Measurements from ENCODE around the gene UNCX. TPM values are rescaled to one million over a fixed set of nuclear protein-coding genes. Genes with fewer than 3 reads are reported as not detected.
"Not testable (repeated sequence)": the region's sequence is repeated elsewhere in the genome, so short reads cannot be mapped to it uniquely, and the experiment has no call there.

Gene UNCX
- total RNA-seq, 2 experiments from 2014 or later: not detected

DNA sequence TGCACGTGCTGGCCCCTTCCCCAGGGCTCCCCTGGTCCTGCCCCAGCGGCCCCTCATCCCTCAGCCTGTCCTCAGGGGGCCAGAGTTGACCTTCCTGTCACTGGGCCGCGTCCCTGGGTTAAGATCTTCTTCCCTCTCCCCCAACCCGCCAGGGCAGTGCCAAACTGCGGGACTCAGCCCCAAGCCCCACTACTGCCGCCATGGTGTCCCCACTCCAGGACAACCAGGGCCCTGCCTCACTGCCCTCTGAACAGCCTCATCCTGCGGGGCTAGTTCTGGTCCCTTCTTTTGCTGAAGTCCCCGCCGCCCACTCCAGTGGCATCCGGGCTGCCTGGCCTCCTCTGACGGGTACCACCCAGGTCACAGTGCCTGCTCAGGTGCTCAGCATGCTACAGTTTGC lies 37.5 kb downstream of the UNCX start:
- no peaks in the 10 kb centered on the region for H3K9me3 Mint-ChIP-seq
- no peak for ATAC-seq (ENCODE audit: low read depth)
- peaks cover 9% of the 10 kb centered on the region for H3K27me3 Mint-ChIP-seq
- no peak for DNase-seq
- POLR2A ChIA-PET: no interaction called here
- H3K36me3 Mint-ChIP-seq: no peaks in the 10 kb centered on the region
- H3K4me3 Mint-ChIP-seq: no peak overlapping the region
- no peaks in the 10 kb centered on the region for H3K4me1 Mint-ChIP-seq
- no peak overlapping the region for H3K27ac Mint-ChIP-seq

DNA sequence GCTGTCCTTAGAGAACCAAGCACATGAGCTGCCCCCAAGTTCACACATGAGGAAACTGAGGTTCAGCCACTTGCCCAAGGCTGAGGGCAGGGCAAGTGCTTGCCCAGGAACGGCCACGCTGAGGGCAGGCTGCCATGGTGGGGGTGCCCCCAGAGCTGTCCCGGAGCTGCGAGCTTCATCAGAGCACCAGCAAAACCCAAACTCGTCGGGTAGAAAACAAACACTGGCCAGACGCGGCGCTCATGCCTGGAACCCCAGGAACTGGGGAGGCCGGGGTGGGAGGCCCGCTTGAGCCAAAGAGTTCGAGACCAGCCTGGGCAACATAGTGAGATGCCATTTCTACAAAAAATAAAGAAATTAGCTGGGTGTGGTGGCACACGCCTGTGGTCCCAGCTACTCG lies 38.4 kb downstream of the UNCX start:
- ATAC-seq (ENCODE audit: low read depth): no peak
- no peak for DNase-seq

DNA sequence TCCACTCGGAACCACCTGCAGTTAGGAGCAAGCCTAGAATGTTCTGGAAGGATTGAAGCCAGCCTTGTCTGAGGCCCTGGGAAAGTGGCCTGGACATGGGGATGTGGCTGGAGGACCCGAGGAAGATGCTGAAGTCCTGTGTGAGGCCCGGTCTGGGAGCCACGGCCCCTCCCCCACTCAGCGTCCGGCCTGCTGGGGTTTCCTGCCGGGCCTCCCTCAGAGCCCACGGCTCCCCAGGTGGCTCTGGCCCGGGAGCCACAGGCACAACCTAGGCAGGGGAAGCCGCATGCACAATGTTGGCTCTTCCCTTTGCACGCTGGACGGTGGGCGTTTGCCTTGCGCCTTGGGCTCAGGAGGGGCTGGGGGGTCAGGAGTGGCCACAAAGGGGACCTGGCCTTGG lies 39.0 kb downstream of the UNCX start:
- no peaks in the 10 kb centered on the region for H3K4me1 Mint-ChIP-seq
- H3K27ac Mint-ChIP-seq: no peak overlapping the region
- peaks cover 4% of the 10 kb centered on the region for H3K27me3 Mint-ChIP-seq
- no peaks in the 10 kb centered on the region for H3K36me3 Mint-ChIP-seq
- no peak overlapping the region for H3K4me3 Mint-ChIP-seq
- POLR2A ChIA-PET: no interaction called here
- no peaks in the 10 kb centered on the region for H3K9me3 Mint-ChIP-seq
- DNase-seq: no peak
- ATAC-seq (ENCODE audit: low read depth): no peak

More for the DNA sequence above, 38.4 kb downstream of the UNCX start:
- H3K9me3 Mint-ChIP-seq: no peaks in the 10 kb centered on the region
- H3K36me3 Mint-ChIP-seq: no peaks in the 10 kb centered on the region
- POLR2A ChIA-PET: no interaction called here
- no peak overlapping the region for H3K4me3 Mint-ChIP-seq
- H3K4me1 Mint-ChIP-seq: no peaks in the 10 kb centered on the region
- no peak overlapping the region for H3K27ac Mint-ChIP-seq
- H3K27me3 Mint-ChIP-seq: peaks cover 4% of the 10 kb centered on the region

DNA sequence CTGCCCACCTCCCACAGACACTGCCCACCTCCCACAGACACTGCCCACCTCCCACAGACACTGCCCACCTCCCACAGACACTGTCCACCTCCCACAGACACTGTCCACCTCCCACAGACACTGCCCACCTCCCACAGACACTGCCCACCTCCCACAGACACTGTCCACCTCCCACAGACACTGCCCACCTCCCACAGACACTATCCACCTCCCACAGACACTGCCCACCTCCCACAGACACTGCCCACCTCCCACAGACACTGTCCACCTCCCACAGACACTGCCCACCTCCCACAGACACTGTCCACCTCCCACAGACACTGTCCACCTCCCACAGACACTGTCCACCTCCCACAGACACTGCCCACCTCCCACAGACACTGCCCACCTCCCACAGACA lies 39.5 kb downstream of the UNCX start:
- H3K27me3 Mint-ChIP-seq; DNase-seq; ATAC-seq (ENCODE audit: low read depth); H3K36me3 Mint-ChIP-seq; POLR2A ChIA-PET; H3K9me3 Mint-ChIP-seq; H3K4me3 Mint-ChIP-seq; H3K27ac Mint-ChIP-seq; H3K4me1 Mint-ChIP-seq: not testable (repeated sequence)

DNA sequence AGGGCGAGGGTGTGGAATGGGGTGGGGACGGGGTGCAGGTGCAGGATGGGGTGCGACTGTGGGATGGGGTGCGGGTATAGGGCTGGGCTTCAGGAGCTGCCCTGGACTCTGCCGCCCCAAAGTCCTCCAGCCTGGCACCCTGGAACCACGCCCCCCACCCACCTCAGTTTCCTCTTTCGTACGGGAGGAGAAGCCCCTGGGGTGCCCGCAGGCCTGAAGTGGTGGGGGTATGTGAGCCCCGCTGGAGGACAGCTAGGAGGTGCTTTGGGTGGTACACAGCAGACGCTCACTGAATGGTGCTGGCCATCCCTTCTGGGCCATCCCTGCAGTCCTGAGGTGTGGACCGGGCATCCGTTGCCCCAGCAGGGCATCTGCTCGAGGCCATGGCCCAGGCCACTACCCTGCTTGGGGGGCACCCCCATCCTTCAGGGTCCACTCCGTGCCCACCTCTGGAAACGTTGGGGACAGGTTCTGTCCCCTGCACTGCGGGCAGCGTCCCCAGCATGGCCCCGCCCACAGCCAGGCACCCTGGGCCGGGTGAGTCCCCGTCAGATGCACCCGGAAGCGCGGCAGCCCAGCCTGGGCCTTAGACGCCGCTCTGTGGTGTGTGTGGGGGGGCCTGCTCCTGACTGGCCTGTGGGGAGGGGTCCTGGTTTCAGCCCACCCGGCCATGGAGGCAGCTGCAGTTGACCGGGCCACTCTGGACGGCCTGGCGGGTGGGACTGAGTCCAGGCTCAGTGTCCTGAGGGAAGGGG lies 41.6 kb downstream of the UNCX start:
- DNase-seq (no peak), ATAC-seq (ENCODE audit: low read depth) (no peak)
- H3K27me3 Mint-ChIP-seq: no peaks in the 10 kb centered on the region
- H3K9me3 Mint-ChIP-seq: no peaks in the 10 kb centered on the region
- POLR2A ChIA-PET: no interaction called here
- H3K4me1 Mint-ChIP-seq: no peaks in the 10 kb centered on the region
- H3K27ac Mint-ChIP-seq: no peak overlapping the region
- H3K4me3 Mint-ChIP-seq: no peak overlapping the region
- no peaks in the 10 kb centered on the region for H3K36me3 Mint-ChIP-seq

DNA sequence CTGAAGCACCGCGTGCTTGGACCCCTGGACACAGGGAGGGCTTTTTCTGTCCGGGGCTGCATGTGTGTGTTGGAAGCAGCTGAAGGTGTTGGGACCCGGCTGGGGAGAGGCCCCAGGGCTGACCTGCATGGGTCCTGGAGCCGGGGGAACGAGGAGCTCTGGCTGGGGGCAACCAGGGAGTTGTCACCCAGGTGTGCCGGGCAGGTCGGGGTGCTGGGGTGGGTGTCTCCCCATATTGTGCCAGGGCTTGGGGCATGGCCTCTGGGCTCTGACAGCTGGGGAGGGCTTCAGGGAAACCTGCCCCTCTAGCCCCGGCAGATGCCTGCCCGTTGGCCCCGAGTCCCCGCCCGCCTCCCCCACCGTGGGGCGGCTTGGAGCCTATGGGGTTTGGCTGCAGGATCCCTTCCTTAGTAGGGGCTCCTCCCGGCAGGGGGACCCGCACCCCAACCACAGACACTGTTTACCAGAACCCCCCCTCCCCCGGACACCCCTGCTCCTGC lies 42.3 kb downstream of the UNCX start:
- Mint-ChIP-seq H3K36me3 (no peaks in the 10 kb centered on the region), H3K27ac (no peak overlapping the region), H3K4me1 (no peaks in the 10 kb centered on the region), H3K9me3 (no peaks in the 10 kb centered on the region), H3K4me3 (no peak overlapping the region), H3K27me3 (no peaks in the 10 kb centered on the region)
- ATAC-seq (ENCODE audit: low read depth) (no peak), DNase-seq (no peak)
- POLR2A ChIA-PET: no interaction called here

DNA sequence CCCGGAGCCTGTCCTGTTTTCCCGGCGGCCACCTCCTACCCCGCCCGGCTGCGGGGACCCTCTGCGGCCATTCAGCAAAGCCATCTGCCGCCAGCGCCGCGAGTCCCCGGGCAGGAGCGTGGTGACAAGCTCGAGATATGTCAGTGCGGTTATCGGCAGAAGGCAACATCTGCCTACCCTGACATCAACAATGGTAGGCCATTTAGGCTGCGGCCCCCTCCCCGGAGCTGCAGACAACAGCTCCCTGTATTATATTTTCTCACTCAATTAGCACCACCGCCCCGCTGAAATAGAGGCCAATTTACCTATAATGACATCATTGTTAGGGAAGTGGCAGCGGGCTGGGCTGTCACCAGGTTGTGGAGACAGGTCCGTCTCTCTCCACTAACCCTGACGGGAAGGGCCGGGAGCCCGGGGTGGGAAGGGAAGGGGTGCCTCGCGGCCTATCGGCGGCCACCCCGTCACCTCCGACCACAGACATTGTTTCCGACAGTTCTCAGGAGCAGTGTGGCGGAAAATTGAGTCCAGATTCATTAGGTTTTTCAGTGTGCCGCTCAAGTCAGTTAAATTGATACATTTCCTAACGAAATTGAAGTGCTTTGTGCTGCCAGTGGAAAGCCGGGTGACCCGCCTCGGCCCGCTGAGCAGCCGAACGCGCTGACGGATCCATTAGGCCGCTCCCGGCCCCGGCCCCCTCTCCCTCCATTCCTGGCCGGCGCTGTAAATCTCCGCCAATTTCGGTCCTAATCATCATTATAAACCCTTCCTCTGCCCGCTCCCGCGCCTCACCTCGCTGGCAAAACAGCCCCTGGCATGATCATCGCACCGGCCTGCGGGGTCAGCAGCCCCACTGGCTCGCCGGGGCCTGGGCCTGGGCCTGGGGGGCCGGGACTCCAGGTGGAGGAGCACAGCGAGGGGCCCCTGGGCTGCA lies 43.0 kb downstream of the UNCX start:
- H3K9me3 Mint-ChIP-seq: no peaks in the 10 kb centered on the region
- DNase-seq: no peak
- no peak for ATAC-seq (ENCODE audit: low read depth)
- H3K27me3 Mint-ChIP-seq: no peaks in the 10 kb centered on the region
- no peak overlapping the region for H3K4me3 Mint-ChIP-seq
- no peaks in the 10 kb centered on the region for H3K4me1 Mint-ChIP-seq
- no peaks in the 10 kb centered on the region for H3K36me3 Mint-ChIP-seq
- POLR2A ChIA-PET: no interaction called here
- H3K27ac Mint-ChIP-seq: no peak overlapping the region

DNA sequence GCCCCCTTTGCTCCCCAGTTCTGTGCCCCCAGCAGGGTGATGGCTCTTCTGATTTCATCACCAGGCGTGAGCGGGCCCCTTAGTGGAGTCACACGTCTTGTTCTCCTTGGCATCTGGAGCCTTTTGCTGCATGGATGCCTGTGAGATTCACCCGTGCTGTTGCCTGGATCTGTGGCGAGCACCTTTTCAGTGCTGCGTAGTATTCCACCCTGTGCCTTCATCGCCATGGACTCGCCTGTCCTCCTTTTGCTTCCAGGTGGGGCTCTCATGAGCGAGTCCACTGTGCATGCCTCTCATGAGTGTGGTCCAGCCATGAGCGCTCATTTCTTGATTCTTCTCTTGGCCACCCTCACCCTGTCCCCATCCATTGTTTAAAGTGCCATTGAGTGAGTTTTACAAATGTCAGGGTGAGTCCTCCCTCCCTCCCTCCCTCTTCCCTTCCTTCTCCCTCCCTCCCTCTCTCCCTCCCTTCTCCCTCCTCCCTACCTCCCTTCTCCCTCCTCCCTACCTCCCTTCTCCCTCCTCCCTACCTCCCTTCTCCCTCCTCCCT lies 44.0 kb downstream of the UNCX start:
- H3K27me3 Mint-ChIP-seq: no peaks in the 10 kb centered on the region
- no peaks in the 10 kb centered on the region for H3K36me3 Mint-ChIP-seq
- no peak overlapping the region for H3K4me3 Mint-ChIP-seq
- POLR2A ChIA-PET: no interaction called here
- H3K27ac Mint-ChIP-seq: no peak overlapping the region
- no peak for DNase-seq
- no peak for ATAC-seq (ENCODE audit: low read depth)
- H3K9me3 Mint-ChIP-seq: no peaks in the 10 kb centered on the region
- no peaks in the 10 kb centered on the region for H3K4me1 Mint-ChIP-seq

DNA sequence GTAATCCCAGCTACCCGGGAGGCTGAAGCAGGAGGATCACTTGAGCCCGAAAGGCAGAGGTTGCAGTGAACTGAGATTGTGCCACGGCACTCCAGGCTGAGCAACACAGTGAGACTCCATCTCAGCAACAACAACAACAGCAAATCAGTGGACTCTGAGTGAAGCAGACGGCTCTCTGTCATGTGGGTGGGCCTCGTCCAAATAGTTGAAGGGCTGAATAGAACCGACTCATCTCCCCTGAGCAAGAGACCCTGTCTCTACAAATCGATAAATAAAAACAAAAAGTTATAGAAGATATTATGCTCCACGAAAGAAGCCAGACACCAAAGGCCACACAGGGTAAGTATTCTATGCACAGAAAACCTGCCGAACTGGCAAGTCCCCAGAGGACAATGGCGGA lies 45.9 kb downstream of the UNCX start:
- no peak overlapping the region for H3K27ac Mint-ChIP-seq
- DNase-seq (no peak), ATAC-seq (ENCODE audit: low read depth) (no peak)
- H3K4me1 Mint-ChIP-seq: no peaks in the 10 kb centered on the region
- H3K36me3 Mint-ChIP-seq: no peaks in the 10 kb centered on the region
- POLR2A ChIA-PET: no interaction called here
- no peak overlapping the region for H3K4me3 Mint-ChIP-seq
- H3K9me3 Mint-ChIP-seq: no peaks in the 10 kb centered on the region
- no peaks in the 10 kb centered on the region for H3K27me3 Mint-ChIP-seq

DNA sequence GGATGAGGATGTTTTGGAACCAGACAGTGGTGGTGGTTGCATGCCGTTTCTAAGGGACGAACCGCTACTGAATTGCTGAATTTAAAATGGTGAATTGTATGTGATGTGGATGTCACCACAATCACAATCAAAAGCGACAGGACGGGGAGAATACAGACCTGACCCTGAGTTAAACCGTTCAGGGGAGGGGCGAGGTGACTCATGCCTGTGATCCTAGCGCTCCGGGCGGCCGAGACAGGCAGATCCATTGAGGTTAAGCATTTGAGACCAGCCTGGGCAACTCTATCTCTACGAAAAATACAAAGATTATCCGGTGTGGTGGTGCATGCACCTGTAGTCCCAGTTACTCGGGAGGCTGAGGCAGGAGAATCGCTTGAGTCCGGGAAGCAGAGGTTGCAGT lies 46.4 kb downstream of the UNCX start:
- H3K36me3 Mint-ChIP-seq: no peaks in the 10 kb centered on the region
- no peaks in the 10 kb centered on the region for H3K9me3 Mint-ChIP-seq
- DNase-seq (no peak), ATAC-seq (ENCODE audit: low read depth) (no peak)
- H3K27ac Mint-ChIP-seq: no peak overlapping the region
- POLR2A ChIA-PET: no interaction called here
- H3K4me3 Mint-ChIP-seq: no peak overlapping the region
- no peaks in the 10 kb centered on the region for H3K27me3 Mint-ChIP-seq
- H3K4me1 Mint-ChIP-seq: no peaks in the 10 kb centered on the region

DNA sequence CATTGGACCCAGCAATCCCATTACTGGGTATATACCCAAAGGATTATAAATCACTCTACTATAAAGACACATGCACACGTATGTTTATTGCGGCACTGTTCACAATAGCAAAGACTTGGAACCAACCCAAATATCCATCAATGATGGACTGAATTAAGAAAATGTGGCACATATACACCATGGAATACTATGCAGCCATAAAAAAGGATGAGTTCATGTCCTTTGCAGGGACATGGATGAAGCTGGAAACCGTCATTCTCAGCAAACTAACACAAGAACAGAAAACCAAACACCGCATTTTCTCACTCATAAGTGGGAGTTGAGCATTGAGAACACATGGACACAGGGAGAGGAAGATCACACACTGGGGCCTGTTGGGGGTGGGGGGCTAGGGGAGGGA lies 47.2 kb downstream of the UNCX start:
- DNase-seq; H3K27me3 Mint-ChIP-seq; H3K4me3 Mint-ChIP-seq; H3K27ac Mint-ChIP-seq; H3K36me3 Mint-ChIP-seq; POLR2A ChIA-PET; ATAC-seq (ENCODE audit: low read depth); H3K4me1 Mint-ChIP-seq; H3K9me3 Mint-ChIP-seq: not testable (repeated sequence)

DNA sequence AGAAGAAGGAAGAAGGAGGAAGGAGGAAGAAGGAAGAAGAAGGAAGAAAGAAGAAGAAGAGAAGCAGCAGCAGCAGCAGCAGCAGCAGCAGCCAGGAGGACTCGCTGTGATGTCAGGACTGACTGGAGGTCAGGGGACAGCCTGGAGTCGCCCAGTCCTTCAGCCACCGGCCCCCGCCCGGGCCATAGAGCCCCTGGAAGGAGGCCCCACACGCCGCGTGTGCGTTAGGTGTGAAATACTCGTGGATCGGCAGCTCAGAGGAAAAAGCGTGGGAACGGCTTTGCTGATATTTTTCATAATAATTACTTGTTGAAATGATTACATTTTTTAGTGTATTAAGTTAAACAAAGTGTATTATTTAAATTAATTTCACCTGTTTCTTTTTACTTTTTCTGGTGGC lies 48.4 kb downstream of the UNCX start:
- no peak for DNase-seq
- POLR2A ChIA-PET: no interaction called here
- no peaks in the 10 kb centered on the region for H3K9me3 Mint-ChIP-seq
- H3K4me3 Mint-ChIP-seq: no peak overlapping the region
- ATAC-seq (ENCODE audit: low read depth): no peak
- no peak overlapping the region for H3K27ac Mint-ChIP-seq
- no peaks in the 10 kb centered on the region for H3K4me1 Mint-ChIP-seq
- H3K36me3 Mint-ChIP-seq: no peaks in the 10 kb centered on the region
- no peaks in the 10 kb centered on the region for H3K27me3 Mint-ChIP-seq

DNA sequence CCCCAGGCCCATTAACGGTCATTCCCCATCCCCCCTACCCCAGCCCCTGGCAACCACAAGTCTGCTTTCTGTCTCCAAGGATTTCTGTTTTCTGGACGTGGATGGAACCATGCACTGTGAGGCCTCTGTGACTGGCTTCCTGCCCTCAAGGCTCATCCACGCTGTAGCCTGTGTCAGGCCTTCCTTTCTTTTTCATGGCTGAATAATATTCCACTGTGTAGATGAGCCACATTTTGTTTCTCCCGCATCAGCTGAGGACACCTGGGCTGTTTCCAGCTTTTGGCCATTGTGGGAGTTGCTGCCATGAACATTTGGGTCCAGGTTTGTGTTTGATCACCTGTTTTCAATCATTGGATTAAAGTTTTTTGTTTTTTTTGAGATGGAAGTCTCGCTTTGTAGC lies 50.0 kb downstream of the UNCX start:
- H3K27me3 Mint-ChIP-seq: no peaks in the 10 kb centered on the region
- no peaks in the 10 kb centered on the region for H3K9me3 Mint-ChIP-seq
- DNase-seq: no peak
- H3K4me3 Mint-ChIP-seq: no peak overlapping the region
- H3K4me1 Mint-ChIP-seq: no peaks in the 10 kb centered on the region
- ATAC-seq (ENCODE audit: low read depth): no peak
- POLR2A ChIA-PET: no interaction called here
- H3K36me3 Mint-ChIP-seq: no peaks in the 10 kb centered on the region
- no peak overlapping the region for H3K27ac Mint-ChIP-seq

DNA sequence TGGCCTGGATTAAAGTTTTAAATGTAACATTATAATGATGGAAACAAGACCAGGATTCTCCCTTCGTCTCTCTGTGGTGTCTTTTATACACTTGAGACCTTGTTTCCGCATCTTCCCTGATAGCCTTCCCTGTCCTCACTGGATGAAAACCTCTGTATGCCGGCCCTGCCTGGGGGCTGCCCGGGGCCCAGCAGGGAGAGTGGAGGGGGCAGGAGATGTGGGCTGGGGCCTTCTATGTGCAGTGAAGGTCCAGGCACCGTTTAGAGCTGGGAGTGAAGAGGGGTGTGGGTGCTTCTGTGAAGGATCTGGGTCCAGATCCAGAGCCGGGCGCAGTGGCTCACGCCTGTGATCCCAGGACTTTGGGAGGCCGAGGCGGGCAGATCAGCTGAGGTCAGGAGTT lies 50.7 kb downstream of the UNCX start:
- POLR2A ChIA-PET: no interaction called here
- H3K4me1 Mint-ChIP-seq: no peaks in the 10 kb centered on the region
- H3K27me3 Mint-ChIP-seq: no peaks in the 10 kb centered on the region
- no peaks in the 10 kb centered on the region for H3K36me3 Mint-ChIP-seq
- H3K9me3 Mint-ChIP-seq: no peaks in the 10 kb centered on the region
- ATAC-seq (ENCODE audit: low read depth) (no peak), DNase-seq (no peak)
- H3K4me3 Mint-ChIP-seq: no peak overlapping the region
- H3K27ac Mint-ChIP-seq: no peak overlapping the region

Data from activated naive CD8-positive, alpha-beta T cell treated with anti-CD3 and anti-CD28 coated beads, Interleukin-2, amount 10 ng/mL, durations not matched to agents 7 days and 5 days (primary cell).